T-helper 2 cell treated with Interferon-gamma antibody and Interleukin-4, amounts not matched to agents 5 μg/mL and 100 μg/mL, for 36 hours (primary cell): ENCODE data around the gene METTL1.

ENCODE experiments used
- DNase-seq: peaks from one replicate; pipeline ENCODE4 v3.0.0; 2021; ENCODE audit warnings: low spot score
- H3K27ac Mint-ChIP-seq: one replicate; pipeline ENCODE4 v1.8.0; 2021; ENCODE audit warnings: mild to moderate bottlenecking, mixed read lengths
- H3K27me3 Mint-ChIP-seq: one replicate; pipeline ENCODE4 v1.8.0; 2021; ENCODE audit warnings: low read depth, mixed read lengths
- H3K36me3 Mint-ChIP-seq: one replicate; pipeline ENCODE4 v1.8.0; 2021; ENCODE audit warnings: low read depth, mixed read lengths
- H3K4me1 Mint-ChIP-seq: one replicate; pipeline ENCODE4 v1.8.0; 2021; ENCODE audit warnings: low read depth, mixed read lengths
- H3K4me3 Mint-ChIP-seq: one replicate; pipeline ENCODE4 v1.8.0; 2022; ENCODE audit warnings: mild to moderate bottlenecking, moderate library complexity, mixed read lengths
- H3K9me3 Mint-ChIP-seq: one replicate; pipeline ENCODE4 v1.8.0; 2021; ENCODE audit warnings: mixed read lengths

METTL1 gene

DNA sequence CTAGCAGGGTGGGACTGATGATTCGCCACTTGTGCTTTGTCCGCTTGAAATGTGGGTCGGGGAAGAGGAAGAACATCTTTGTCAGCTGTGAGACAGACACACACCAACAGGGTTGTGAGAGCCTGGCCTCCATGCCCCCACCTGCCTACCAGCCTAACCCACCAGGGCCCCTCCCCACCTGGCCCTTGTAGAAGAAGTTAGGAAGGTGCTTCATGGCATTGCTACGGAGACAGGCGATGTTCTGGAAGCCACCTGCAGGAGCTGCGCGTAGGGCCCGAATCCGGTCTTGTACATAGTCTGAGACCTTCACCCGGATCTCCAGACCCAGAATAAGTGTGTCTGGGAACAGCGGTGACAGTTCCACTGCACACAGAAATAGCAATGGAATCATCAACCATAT, 2.3 kb downstream of the METTL1 start:
- no peak overlapping the region for H3K27ac Mint-ChIP-seq
- H3K4me3 Mint-ChIP-seq: peak overlapping the region; percentile 41
- no peak for DNase-seq
- peaks cover 14% of the 10 kb centered on the region for H3K27me3 Mint-ChIP-seq
- H3K36me3 Mint-ChIP-seq: peaks cover 15% of the 10 kb centered on the region
- H3K9me3 Mint-ChIP-seq: no peaks in the 10 kb centered on the region
- peaks cover 28% of the 10 kb centered on the region for H3K4me1 Mint-ChIP-seq

DNA sequence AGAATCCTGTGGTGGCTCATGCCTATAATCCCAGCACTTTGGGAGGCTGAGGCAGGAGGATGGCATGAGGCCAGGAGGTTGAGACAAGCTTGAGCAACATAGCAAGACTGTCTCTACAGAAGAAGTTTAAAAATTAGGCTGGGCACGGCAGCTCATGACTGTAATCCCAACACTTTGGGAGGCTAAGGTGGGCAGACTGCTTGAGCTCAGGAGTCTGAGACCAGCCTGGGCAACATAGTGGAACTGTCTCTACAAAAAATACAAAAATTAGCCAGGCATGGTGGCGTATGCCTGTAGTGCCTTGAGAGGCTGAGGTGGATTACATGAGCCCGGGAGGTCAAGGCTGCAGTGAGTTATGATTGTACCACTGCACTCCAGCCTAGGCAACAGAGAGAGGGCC, 4.0 kb downstream of the METTL1 start:
- no peak overlapping the region for H3K4me3 Mint-ChIP-seq
- peaks cover 26% of the 10 kb centered on the region for H3K4me1 Mint-ChIP-seq
- no peaks in the 10 kb centered on the region for H3K9me3 Mint-ChIP-seq
- DNase-seq: no peak
- H3K27ac Mint-ChIP-seq: no peak overlapping the region
- peaks cover 13% of the 10 kb centered on the region for H3K36me3 Mint-ChIP-seq
- H3K27me3 Mint-ChIP-seq: peaks cover 14% of the 10 kb centered on the region

DNA sequence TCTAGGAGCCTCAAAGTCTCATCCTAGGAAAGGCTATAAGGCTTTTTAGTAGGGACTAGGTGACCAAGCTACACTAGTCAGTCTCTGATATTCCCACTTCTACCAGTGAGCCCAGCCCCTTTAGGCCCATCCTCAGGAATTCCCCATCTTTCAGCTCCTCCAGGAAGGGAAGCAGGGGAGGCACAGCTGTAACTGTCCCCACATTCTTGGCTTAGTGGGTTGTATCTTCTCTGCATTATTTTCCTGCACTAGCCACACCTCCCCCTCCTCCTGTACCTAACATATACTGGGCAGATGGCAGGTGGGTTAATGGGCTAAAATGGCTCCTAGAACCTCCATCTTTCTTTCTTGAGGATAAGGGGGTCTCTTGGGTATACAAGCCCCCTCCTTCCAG, 4.6 kb downstream of the METTL1 start:
- no peak for DNase-seq
- H3K27ac Mint-ChIP-seq: no peak overlapping the region
- H3K9me3 Mint-ChIP-seq: no peaks in the 10 kb centered on the region
- peaks cover 25% of the 10 kb centered on the region for H3K4me1 Mint-ChIP-seq
- H3K4me3 Mint-ChIP-seq: no peak overlapping the region
- H3K36me3 Mint-ChIP-seq: peaks cover 13% of the 10 kb centered on the region
- H3K27me3 Mint-ChIP-seq: peaks cover 14% of the 10 kb centered on the region

DNA sequence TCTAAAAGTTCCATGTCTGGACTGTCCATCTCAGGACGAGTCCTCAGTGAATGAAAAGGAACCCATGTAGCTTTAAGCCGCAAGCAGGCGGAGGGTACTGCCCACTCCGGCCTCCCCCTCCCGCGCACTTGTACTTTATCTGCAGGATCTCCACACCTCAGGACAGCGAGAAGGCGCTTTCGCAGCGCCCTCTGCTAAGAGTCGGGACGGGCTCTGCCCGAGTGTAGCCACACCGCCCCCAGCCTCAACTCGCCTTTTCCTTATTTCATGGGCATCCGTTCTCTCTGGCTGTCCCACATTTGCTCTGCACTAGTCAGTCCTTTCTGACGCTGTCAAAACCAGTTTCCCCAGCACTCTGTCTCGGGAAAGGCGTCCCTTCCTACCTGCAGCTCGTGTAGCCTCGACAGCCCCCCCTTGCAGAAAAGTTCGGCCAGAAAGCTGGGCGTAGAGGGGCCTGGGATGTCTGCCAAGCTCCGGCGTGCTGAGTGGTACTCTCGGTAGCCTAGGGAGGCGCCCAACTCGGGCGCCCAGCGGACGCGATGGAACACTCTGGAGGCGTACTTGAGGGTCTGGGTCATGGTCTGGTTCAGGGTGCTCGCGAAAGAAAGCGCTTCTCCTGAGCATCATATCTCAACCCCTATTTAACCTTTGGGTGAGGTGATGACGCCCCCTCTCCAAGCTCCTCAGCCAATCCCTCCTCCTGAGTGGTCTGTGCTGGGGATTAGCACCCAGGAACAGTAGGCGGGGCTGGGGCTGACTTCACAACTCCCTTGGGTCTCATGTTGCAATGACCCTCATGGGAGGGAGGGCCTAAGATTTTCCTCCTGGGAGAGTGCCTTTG, 5.2 kb downstream of the METTL1 start, which contains the start of gene CYP27B1:
TSS of gene CYP27B1 (minus strand) at position 615 of the 841 bp plus-strand sequence. CDS start at position 578, 37 bp downstream.
- H3K4me1 Mint-ChIP-seq: peaks cover 23% of the 10 kb centered on the region
- no peak within 1 kb of the TSS for H3K27ac Mint-ChIP-seq
- peaks cover 14% of the 10 kb centered on the region for H3K27me3 Mint-ChIP-seq
- DNase-seq: peak; percentile 19
- peaks cover 13% of the 10 kb centered on the region for H3K36me3 Mint-ChIP-seq
- peak within 1 kb of the TSS; percentile 85 for H3K4me3 Mint-ChIP-seq
- H3K9me3 Mint-ChIP-seq: no peaks in the 10 kb centered on the region

DNA sequence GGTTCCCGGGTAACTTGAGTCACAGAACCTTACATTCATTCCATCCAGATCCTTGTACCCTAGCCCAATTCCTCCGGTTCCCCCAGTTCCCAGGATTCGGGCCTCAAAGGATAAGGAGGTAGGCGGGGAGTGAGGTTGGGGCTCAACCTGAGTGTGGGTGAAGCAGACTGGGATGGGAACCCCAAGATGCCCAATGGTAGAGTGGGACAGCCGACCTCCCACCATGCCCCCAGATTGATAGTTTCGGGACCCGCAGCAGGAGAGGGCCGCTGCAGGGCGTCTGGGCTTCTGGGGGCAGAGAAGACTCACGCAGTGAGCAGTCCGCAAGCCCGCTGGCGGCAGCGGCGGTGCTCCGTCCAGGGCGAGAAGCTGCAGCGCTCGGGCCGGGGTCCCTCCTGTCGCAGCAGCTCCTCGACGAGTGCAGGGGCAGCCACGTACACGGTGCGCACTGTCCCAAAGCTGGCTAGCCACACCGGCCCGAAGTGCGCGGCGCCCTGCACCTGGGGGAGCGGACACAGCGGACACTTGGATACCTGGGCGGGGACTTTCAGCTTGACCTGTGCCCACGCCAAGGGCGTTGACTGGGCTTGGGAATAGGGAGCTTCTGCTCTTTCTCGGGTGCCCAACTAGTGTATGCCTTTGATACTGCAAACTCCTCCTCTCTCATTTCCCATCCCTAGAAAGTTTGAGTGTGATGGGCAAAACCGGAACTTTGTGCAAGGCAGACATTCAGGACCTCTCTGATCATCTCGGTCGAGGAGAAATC, 6.0 kb downstream of the METTL1 start:
- Mint-ChIP-seq H3K27me3 (peaks cover 14% of the 10 kb centered on the region), H3K4me1 (peaks cover 19% of the 10 kb centered on the region), H3K4me3 (peak overlapping the region; percentile 85), H3K9me3 (no peaks in the 10 kb centered on the region), H3K36me3 (peaks cover 13% of the 10 kb centered on the region), H3K27ac (peak overlapping the region; percentile 8)
- DNase-seq: no peak

DNA sequence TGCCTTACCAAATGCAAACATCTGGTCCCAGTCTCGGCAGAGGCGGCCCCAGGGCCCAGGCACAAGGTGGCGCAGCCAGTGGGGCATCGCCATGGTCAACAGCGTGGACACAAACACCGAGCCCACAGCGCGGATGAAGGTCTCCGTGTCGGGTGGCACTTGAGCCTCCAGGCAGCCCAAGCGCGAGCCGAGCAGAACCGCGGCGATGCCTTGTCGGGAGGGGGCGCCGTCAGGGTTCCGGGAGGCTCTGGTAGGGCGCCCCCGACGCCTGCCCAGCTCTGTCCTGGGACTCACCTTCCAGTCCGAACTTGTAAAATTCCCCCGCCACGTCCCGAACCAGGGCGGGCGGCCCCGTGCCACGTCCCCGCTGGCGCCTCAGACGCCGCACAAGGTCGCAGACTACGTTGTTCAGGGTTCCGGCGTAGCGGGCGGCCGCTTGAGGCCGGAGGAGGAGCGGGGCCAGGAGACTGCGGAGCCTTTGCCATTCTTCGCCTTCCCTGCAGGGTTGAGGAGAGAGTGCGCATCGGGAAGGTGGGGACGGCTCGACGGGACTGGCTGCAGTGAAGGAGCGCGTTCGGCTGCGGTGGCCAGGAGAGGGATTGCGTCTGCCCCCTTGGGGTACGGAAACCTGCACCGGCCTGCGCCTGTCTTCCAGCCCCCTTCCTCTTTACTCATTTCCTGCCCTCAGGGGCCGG, 6.8 kb downstream of the METTL1 start:
- Mint-ChIP-seq H3K9me3 (no peaks in the 10 kb centered on the region), H3K27me3 (peaks cover 14% of the 10 kb centered on the region), H3K36me3 (peaks cover 9% of the 10 kb centered on the region), H3K4me3 (peak overlapping the region; percentile 85), H3K4me1 (peaks cover 15% of the 10 kb centered on the region), H3K27ac (peak overlapping the region; percentile 73)
- peak; percentile 49 for DNase-seq

DNA sequence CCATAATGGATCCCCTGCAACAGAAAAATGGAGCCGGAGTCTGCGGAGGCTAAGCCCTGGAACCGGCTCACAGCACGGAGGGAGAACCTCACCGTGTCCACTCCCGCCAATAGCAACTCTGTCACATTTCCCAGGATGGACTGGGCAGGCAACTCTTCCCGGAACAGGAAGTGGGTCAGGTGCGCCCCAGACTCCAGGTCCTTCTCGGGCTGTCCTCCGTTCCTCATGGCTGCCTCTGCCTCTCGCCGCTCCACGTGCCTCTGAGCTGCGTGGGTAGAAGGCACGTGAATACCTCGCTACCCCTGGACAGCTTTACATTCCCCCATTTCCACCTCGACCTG, 7.3 kb downstream of the METTL1 start:
- peak overlapping the region; percentile 85 for H3K4me3 Mint-ChIP-seq
- H3K27me3 Mint-ChIP-seq: peaks cover 14% of the 10 kb centered on the region
- no peak for DNase-seq
- H3K9me3 Mint-ChIP-seq: no peaks in the 10 kb centered on the region
- peaks cover 4% of the 10 kb centered on the region for H3K36me3 Mint-ChIP-seq
- H3K27ac Mint-ChIP-seq: peak overlapping the region; percentile 29
- peaks cover 14% of the 10 kb centered on the region for H3K4me1 Mint-ChIP-seq

DNA sequence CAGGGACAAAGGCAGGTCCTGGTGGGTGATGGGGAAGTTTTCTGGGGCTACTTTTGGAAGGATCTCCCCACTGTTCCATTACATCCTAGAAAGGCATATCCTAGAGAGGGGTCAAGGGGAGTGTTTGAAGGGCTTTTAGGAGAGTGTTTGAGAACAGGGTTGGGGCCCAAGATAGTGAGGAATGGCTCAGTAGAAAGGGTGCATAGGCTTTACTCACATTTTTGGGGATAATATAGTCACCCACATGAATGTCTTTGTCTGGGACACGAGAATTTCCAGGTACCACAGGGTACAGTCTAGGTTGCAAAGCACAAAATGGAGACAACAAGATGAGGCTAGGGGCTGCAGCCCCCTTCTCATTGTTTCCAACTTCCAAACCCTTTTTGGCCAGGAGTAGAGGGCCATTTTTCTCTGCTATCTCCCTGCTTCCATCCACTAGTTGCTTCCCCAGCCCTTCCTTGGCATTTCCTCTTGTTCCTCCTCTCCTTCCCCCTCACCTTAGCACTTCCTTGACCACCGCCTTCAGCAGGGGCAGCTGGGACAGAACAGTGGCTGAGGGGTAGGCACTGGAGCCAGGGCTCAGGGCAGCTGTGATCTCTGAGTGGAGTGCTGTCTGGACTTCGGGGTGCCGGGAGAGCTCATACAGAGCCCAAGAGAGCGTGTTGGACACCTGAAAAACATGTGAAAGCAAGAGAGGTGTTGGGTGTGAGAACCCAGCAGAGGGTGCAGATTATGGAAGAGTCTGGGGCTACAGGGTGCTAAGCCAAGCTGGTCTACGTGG, 7.8 kb downstream of the METTL1 start:
- peaks cover 7% of the 10 kb centered on the region for H3K36me3 Mint-ChIP-seq
- H3K27me3 Mint-ChIP-seq: peaks cover 14% of the 10 kb centered on the region
- peak overlapping the region; percentile 85 for H3K4me3 Mint-ChIP-seq
- H3K27ac Mint-ChIP-seq: no peak overlapping the region
- peaks cover 17% of the 10 kb centered on the region for H3K4me1 Mint-ChIP-seq
- H3K9me3 Mint-ChIP-seq: no peaks in the 10 kb centered on the region
- DNase-seq: no peak

DNA sequence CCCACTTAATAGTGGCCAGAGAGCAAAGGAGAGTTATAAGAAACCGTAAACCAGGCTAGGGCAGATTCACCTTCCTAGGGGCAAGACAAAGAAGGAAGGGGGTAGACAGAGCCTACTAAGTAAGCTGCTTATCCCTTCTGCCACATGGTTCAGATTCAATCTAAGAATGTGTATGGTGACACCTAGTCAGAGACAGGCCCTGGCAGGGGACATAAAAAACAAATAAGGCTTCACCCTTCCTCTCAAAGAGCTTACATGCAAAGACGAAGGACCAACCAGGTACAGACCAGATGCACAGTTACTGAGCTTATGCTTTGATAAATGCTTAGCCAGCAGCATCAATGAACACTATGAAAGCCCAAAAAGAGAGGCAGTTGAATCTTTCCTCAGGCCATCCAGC, 9.4 kb downstream of the METTL1 start:
- Mint-ChIP-seq H3K4me1 (peaks cover 17% of the 10 kb centered on the region), H3K36me3 (peaks cover 10% of the 10 kb centered on the region), H3K27me3 (peaks cover 14% of the 10 kb centered on the region), H3K27ac (no peak overlapping the region), H3K9me3 (no peaks in the 10 kb centered on the region), H3K4me3 (no peak overlapping the region)
- DNase-seq: no peak

DNA sequence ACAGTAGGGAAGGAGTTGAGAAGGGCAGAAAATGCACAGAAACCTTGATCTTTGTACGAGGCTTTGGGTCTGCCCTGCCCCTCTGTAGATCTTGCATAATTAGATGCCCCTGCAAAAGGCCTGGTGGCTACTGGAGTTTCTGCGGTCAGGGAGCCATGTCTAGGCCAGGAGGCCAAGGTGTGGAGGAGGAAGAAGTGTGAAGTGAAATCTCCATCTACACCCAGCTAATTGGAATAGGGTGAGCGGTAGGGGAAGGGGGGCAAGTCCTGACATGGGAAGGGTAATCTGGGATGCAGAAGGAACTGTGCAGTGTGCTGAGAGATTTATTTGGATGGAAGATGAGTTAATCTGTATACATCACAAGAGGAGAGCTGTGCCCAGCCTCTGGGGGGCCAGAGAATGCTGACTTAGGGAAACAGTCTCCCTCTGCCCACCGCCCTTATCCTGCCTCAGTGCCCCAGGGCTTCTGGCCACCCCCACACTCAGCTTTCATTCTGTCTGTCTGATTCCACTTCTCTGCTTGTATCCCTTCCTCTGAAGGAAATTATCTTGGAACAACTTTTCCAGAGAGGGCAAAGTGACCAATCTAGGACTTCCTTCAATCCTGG, 10.4 kb downstream of the METTL1 start:
- no peak for DNase-seq
- Mint-ChIP-seq H3K27me3 (peaks cover 10% of the 10 kb centered on the region), H3K4me1 (peaks cover 19% of the 10 kb centered on the region), H3K9me3 (no peaks in the 10 kb centered on the region), H3K36me3 (peaks cover 13% of the 10 kb centered on the region), H3K27ac (no peak overlapping the region), H3K4me3 (no peak overlapping the region)

DNA sequence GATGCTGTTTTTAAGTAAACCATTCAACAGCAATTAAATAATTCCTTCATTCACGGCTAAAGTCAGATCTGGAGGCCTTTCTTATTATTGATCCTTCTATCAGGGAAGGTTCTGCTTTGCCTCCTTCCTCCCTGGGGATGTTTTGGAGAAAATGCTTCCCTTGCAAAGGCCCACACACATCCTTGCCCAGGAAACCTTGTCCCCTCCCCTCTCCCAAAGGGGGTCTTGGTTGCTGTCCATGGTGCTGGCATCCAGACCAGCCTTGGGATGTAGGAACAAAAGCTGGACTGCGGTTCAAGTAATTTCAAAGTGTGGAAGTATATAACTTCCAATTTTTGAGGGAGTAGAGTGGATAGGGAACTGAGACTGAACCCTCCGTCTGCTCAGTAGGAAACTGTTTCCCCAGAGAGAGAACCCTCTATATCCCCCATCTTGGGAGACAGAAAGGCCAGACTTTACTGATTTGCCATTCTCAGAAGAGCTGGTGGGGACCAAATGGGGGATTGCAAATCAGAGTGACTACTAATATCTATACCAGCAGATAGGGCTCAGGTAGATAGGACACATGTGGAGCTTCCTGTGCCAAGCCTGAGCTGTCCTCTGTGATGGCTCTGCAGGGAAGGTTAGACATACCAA, 11.4 kb downstream of the METTL1 start:
- H3K9me3 Mint-ChIP-seq: no peaks in the 10 kb centered on the region
- no peak overlapping the region for H3K27ac Mint-ChIP-seq
- H3K36me3 Mint-ChIP-seq: peaks cover 13% of the 10 kb centered on the region
- peaks cover 20% of the 10 kb centered on the region for H3K4me1 Mint-ChIP-seq
- peaks cover 3% of the 10 kb centered on the region for H3K27me3 Mint-ChIP-seq
- H3K4me3 Mint-ChIP-seq: no peak overlapping the region
- DNase-seq: no peak

DNA sequence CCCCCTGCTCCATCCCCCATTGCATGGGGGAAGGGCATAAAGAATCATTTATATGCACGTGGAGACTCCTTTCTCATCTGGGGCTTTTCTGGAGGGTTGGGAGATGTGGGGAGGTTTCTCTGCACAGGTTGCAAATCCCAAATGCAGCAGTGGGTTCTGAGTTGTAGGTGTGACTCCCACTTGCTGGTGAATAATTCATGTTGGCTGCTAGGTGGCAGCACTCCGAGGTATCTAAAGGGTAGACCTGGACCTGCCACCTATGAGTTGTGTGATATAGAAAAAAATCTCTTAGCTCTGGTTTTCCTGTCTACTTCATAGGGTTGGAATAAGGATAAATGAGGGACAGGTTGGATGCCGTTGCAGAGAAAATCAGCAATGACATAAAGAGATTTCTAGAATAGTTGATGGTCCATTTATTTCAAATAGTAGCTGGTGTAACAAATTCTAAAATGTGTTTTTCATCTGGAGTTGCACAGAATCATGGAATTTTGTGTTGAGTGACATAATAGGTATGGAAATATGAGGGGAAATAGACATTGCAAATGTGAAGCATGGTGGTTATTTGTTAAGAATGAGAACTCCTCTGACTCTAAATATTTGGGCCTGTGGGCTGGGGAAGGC, 12.4 kb downstream of the METTL1 start:
- no peak overlapping the region for H3K4me3 Mint-ChIP-seq

More for the DNA sequence above, 12.4 kb downstream of the METTL1 start:
- Mint-ChIP-seq H3K27me3 (no peaks in the 10 kb centered on the region), H3K9me3 (no peaks in the 10 kb centered on the region), H3K36me3 (peaks cover 13% of the 10 kb centered on the region), H3K27ac (no peak overlapping the region), H3K4me1 (peaks cover 21% of the 10 kb centered on the region)
- DNase-seq: peak; percentile 24
